Loucy (cell line): Measurements from ENCODE around the gene DUSP12.

Experiments
- H2AFZ ChIP-seq: fragments of 200-600 bp; sonication (generic); 2 replicates; pipeline ENCODE4 v1.6.0; 2016; ENCODE audit warnings: antibody characterized with exemption, mild to moderate bottlenecking, low read length, moderate library complexity
- H3F3A ChIP-seq: fragments of 200-600 bp; 2 replicates; pipeline ENCODE4 v1.6.0; 2016; ENCODE audit warnings: antibody characterized with exemption, low read depth, mild to moderate bottlenecking
- H3K27me3 ChIP-seq: fragments of 200-600 bp; sonication (generic); 2 replicates; pipeline ENCODE4 v1.6.1; 2014; ENCODE audit warnings: low read length, mild to moderate bottlenecking; ENCODE audit not compliant: insufficient read depth, poor library complexity, severe bottlenecking
- H3K36me3 ChIP-seq: fragments of 200-600 bp; sonication (generic); 2 replicates; pipeline ENCODE4 v1.6.1; 2016; ENCODE audit warnings: low read length; ENCODE audit not compliant: insufficient read depth
- H3K4me1 ChIP-seq: fragments of 200-600 bp; sonication (generic); 2 replicates; pipeline ENCODE4 v1.5.1; 2014; ENCODE audit warnings: low read length, mild to moderate bottlenecking; ENCODE audit not compliant: insufficient read depth, poor library complexity, severe bottlenecking
- H3K4me2 ChIP-seq: fragments of 200-600 bp; sonication (generic); 2 replicates; pipeline ENCODE4 v1.6.0; 2014; ENCODE audit warnings: antibody characterized with exemption, low read length, low read depth, mild to moderate bottlenecking; ENCODE audit not compliant: poor library complexity, severe bottlenecking
- H3K4me3 ChIP-seq: fragments of 200-600 bp; sonication (generic); 2 replicates; pipeline ENCODE4 v1.5.1; 2014; ENCODE audit warnings: low read length, mild to moderate bottlenecking, mixed read lengths; ENCODE audit not compliant: poor library complexity, severe bottlenecking
- H3K79me2 ChIP-seq: fragments of 200-600 bp; sonication (generic); 2 replicates; pipeline ENCODE4 v1.6.1; 2014; ENCODE audit warnings: low read length; ENCODE audit not compliant: insufficient read depth
- H3K9ac ChIP-seq: fragments of 200-600 bp; sonication (generic); 2 replicates; pipeline ENCODE4 v1.6.0; 2014; ENCODE audit warnings: mild to moderate bottlenecking, low read depth, low read length, moderate library complexity; ENCODE audit not compliant: poor library complexity, severe bottlenecking
- H3K9me2 ChIP-seq: fragments of 200-600 bp; sonication (generic); replicated peaks from 2 replicates; pipeline ENCODE4 v1.6.1; 2016; ENCODE audit warnings: low read depth, low read length, mixed read lengths
- H3K9me3 ChIP-seq: fragments of 200-600 bp; sonication (generic); 2 replicates; pipeline ENCODE4 v1.6.1; 2014; ENCODE audit warnings: mild to moderate bottlenecking, antibody characterized with exemption, low read length, low read depth; ENCODE audit not compliant: insufficient read depth
- H4K20me1 ChIP-seq: fragments of 200-600 bp; sonication (generic); 2 replicates; pipeline ENCODE4 v1.6.0; 2014; ENCODE audit warnings: antibody characterized with exemption, low read length, mild to moderate bottlenecking; ENCODE audit not compliant: insufficient read depth, poor library complexity, severe bottlenecking
- CTCF ChIP-seq: fragments of 200-600 bp; sonication (generic); conservative IDR thresholded peaks from 2 replicates; pipeline ENCODE4 v1.5.1; 2014; ENCODE audit warnings: mild to moderate bottlenecking, antibody characterized with exemption, low read length
- EZH2phosphoT487 ChIP-seq: fragments of 200-600 bp; IDR thresholded peaks from 2 replicates; pipeline ENCODE4 v1.6.1; 2018; ENCODE audit warnings: antibody characterized with exemption, mild to moderate bottlenecking, moderate library complexity, borderline replicate concordance

Gene DUSP12

GRCh38 chr1:161719325-161719611 is 30.3 kb upstream of the DUSP12 start:
- Histone ChIP-seq H2AFZ (no peak overlapping the region), H3K9me2 (no peaks in the 10 kb centered on the region), H3K4me2 (no peak overlapping the region), H3K79me2 (no peaks in the 10 kb centered on the region), H4K20me1 (no peaks in the 10 kb centered on the region), H3K9ac (no peak overlapping the region), H3K36me3 (no peaks in the 10 kb centered on the region), H3K4me3 (no peak overlapping the region), H3K27me3 (no peaks in the 10 kb centered on the region), H3K9me3 (no peaks in the 10 kb centered on the region), H3K4me1 (peaks cover 3% of the 10 kb centered on the region), H3F3A (no peaks in the 10 kb centered on the region)
- TF ChIP-seq CTCF (no peak), EZH2phosphoT487 (no peak)

GRCh38 chr1:161720422-161720821 is 29.2 kb upstream of the DUSP12 start:
- H3K27me3 ChIP-seq = no peaks in the 10 kb centered on the region
- H3K36me3 ChIP-seq = no peaks in the 10 kb centered on the region
- H3K9me2 ChIP-seq = no peaks in the 10 kb centered on the region
- H3F3A ChIP-seq = no peaks in the 10 kb centered on the region
- H3K4me2 ChIP-seq = no peak overlapping the region
- H4K20me1 ChIP-seq = no peaks in the 10 kb centered on the region
- TF ChIP-seq CTCF (no peak), EZH2phosphoT487 (no peak)
- H3K79me2 ChIP-seq = no peaks in the 10 kb centered on the region
- H3K9ac ChIP-seq = no peak overlapping the region
- H3K9me3 ChIP-seq = no peaks in the 10 kb centered on the region
- no peak overlapping the region for H2AFZ ChIP-seq
- H3K4me3 ChIP-seq = no peak overlapping the region
- H3K4me1 ChIP-seq = peaks cover 3% of the 10 kb centered on the region

- Histone ChIP-seq H3K9me3 (no peaks in the 10 kb centered on the region), H3K79me2 (no peaks in the 10 kb centered on the region), H3F3A (no peaks in the 10 kb centered on the region), H3K9ac (no peak within 1 kb of the TSS), H3K36me3 (no peaks in the 10 kb centered on the region), H3K9me2 (no peaks in the 10 kb centered on the region), H3K27me3 (no peaks in the 10 kb centered on the region), H3K4me3 (no peak within 1 kb of the TSS), H2AFZ (no peak within 1 kb of the TSS), H3K4me2 (no peak within 1 kb of the TSS), H3K4me1 (peaks cover 11% of the 10 kb centered on the region), H4K20me1 (no peaks in the 10 kb centered on the region)
- TF ChIP-seq EZH2phosphoT487 (no peak), CTCF (no peak)
These were observed 28.4 kb upstream of the DUSP12 start, which contains the start of gene FCRLB for GRCh38 chr1:161720956-161721737. TSS of gene FCRLB (plus strand) at chr1:161721544. CDS start at chr1:161722673, 1,129 bp downstream.
